IPS-18c (cell line): ENCODE measurements around the gene GRM8.

Source experiments
- H3K4me3 ChIP-seq: 2 replicates; pipeline ENCODE4 v1.7.0; 2013; ENCODE audit warnings: low read depth, mild to moderate bottlenecking, low read length, moderate library complexity; ENCODE audit not compliant: insufficient read depth
- H3K9me3 ChIP-seq: one replicate; pipeline ENCODE4 v1.6.1; 2013; ENCODE audit warnings: mild to moderate bottlenecking, low read length, moderate library complexity; ENCODE audit not compliant: control insufficient read depth, insufficient read depth

The GRM8 gene

DNA sequence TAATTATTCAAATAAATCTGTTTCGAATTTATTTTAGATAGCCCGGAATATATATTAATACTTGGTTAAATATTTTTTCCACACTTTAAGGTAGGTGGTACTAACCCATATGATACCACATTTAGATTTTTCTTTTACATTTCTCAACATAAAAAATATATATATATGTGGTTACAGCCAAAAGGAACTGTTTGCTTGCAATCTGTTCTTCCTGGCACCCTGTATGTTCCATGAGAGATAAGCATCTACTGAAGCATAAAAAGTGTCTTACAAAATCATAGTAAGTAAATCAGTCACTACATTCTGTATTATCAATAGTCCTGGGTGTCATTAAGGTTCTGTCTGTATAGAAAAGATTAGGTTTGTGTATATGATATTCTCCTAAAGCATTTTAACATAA is 726.8 kb downstream of the GRM8 start:
- no peaks in the 10 kb centered on the region for H3K9me3 ChIP-seq

DNA sequence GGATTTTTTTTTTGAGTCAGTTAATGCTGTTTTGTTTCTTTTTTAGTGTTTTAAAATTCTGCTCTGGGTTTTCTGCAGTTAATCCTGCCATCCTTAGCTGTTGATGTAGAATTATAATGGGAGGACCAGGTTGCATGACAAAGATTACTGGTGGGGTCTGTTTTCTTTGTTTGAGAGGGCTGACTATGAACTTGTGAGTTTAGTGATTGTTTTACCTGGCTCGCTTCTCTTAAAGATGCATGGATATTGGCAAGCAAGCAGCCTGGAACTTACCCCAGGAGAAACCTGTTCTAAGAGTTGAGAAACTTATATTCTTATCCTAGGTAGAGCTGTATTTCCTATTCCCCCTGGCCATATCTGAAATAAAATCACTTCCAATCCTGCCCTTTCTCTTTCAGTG is 727.8 kb downstream of the GRM8 start:
- no peak overlapping the region for H3K4me3 ChIP-seq

More for the DNA sequence above, 726.8 kb downstream of the GRM8 start:
- H3K4me3 ChIP-seq, result no peak overlapping the region

DNA sequence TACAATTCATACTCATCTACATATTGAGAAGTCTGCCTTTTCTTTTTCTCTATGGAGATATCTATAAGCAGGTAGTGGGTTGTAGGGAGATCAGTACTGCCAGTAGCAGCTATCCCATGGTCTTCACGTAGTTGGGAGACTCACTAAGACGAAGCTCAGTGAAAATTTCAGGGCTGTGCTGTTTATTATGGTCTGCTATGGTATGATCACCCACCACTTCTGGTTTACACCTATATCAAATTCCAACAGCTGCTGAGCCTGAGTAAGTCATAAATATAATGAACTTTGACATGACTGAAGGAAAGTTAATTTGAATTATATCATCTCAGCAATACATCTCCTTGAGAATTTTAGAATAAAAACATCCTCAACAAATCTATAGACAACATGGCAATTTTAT is 741.7 kb downstream of the GRM8 start:
- no peaks in the 10 kb centered on the region for H3K9me3 ChIP-seq
- H3K4me3 ChIP-seq, result no peak overlapping the region

More for the DNA sequence above, 727.8 kb downstream of the GRM8 start:
- H3K9me3 ChIP-seq, result no peaks in the 10 kb centered on the region

DNA sequence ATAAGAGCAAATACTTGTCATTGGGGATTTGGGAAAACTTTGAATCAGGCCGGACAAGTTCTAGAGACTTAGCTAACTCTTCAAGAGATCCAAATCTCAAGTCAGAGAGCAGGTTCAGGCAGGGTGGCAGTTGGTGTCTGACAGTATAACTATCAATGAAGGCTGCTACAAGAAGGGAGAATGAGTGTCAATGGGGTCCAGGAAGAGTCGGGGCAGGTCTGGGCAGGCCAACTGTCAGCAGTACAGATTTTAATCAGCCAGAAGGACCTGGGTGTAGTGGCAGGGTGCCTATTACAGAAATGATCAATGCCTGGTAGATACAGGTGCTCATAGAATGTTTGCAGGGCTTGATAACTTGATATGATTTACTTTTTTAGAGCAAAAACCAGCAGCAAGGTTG is 751.1 kb downstream of the GRM8 start:
- H3K9me3 ChIP-seq, result no peaks in the 10 kb centered on the region
- H3K4me3 ChIP-seq, result no peak overlapping the region

DNA sequence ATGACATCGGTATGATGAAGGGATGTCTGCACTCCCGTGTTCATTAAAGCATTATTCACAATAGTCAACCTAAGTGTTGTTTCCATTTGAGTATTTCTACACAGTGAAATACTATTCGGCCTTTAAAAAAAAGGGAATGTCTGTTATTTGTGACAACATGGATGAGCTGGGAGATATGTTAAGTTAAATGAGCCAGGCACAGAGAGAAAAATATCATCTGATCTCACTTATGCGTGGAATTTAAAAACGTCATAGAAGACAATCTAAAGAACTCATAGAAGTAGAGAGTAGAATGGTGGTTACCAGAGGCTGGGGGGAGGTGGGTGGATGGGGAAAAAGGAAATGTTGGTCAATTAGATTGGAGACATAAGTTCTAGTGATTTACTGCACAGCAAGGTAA is 753.3 kb downstream of the GRM8 start:
- Histone ChIP-seq H3K4me3 (no peak overlapping the region), H3K9me3 (no peaks in the 10 kb centered on the region)

DNA sequence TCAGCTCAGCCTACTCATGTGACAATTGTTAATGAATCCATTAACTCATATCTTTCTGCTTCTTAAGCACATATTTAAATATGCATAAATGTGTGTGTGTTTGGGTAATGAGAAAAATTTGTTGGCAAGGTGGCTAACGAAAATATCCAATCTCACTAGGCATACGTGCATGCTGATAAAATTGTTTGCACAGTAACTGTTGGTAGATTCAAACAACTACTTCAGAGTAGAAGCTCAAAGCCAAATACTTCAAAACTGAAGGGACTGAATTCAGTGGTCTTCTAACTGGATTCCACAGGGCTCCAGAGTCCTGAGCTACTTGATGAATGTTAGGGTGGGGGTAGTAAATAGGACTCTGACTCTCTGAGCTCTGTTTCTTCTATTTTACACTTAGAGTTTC is 757.0 kb downstream of the GRM8 start:
- Histone ChIP-seq H3K9me3 (no peaks in the 10 kb centered on the region), H3K4me3 (no peak overlapping the region)

DNA sequence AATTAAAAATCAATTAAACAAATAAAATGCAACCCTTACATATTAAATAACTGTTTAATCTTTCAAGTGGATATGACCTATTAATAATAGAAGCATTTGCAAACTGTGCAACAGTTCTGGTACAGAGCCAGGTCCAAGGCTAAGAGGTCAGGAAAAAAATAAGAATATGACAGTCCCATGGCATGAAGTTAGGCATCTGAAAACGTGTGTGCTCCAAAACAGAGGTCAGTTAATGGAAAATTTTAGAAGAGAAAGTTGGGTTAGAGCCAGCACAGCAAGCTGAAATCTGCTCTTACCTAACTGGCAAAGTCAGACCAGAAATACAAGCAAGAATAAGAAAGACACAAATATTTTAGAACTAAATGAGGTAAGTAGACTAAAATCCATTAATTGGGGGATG is 757.7 kb downstream of the GRM8 start:
- no peak overlapping the region for H3K4me3 ChIP-seq
- H3K9me3 ChIP-seq, result no peaks in the 10 kb centered on the region

DNA sequence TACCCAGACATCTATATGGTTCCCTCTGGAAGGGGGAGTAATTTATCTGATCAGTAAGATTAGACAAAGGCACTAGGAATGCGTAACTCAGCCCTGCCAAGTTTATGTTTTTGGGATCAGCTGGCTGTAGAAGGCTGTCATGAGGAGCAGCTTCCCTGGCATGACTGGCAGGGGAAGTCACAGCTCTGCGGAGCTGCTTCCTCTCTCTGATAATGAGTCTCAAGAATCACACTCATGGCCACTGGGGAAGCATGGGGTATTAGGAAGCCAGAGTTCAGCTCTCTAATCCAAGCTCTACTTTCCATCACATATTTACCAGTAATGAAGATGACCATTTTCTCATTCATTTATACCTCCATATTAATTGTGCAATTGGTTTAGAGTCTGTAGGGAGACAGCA is 758.9 kb downstream of the GRM8 start:
- H3K9me3 ChIP-seq, result no peaks in the 10 kb centered on the region
- no peak overlapping the region for H3K4me3 ChIP-seq

DNA sequence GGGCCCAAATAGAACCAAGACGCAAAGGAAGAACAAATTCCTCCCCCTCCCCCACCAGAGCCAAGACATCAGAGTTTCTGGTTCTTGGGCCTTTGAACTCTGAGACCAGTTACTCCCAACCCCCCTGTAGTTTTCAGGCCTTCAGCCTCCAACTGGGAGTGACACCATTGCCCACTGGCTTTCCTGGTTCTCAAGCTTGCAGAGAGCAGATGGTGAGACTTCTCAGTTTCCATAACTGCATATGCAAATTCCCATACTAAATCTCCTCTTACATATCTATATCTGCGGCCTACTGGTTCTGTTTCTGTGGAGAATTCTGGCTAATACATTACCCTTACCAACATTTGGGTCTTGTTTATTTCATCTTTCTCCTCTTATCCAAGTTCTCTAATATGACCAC is 762.9 kb downstream of the GRM8 start:
- Histone ChIP-seq H3K9me3 (no peaks in the 10 kb centered on the region), H3K4me3 (no peak overlapping the region)

DNA sequence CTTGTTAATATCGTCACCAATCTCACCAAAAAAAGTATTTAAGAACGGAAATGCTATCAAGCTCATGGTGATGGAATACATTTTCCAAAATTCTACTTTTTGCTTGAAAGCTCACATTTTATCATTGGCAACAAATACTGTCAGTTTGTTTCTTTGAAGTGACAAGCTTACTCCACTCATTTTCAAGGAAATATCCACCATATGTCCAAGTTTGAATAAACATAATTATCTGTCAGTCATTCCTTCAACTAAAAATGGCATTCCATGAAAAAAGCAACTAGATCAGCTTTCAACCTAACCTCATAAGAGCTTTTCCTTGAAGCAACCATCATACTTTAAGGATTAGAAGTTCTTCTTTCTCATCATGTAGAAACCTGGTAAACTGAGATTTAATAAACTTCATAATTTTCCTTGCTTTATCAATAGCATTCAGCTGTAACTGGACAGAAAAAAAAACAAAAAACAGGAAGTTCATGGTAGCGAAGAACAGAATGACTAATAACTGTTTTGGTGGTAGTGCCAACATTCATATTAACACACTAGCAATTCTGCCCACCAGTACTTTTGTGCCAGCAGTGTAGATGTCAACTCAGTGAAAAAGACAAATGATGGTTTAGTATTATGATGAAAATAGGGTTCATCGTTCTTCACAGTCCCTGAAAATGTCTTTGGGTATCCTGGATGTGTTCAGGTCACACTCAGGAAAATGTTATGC is 764.9 kb downstream of the GRM8 start:
- H3K9me3 ChIP-seq, result no peaks in the 10 kb centered on the region
- no peak overlapping the region for H3K4me3 ChIP-seq

DNA sequence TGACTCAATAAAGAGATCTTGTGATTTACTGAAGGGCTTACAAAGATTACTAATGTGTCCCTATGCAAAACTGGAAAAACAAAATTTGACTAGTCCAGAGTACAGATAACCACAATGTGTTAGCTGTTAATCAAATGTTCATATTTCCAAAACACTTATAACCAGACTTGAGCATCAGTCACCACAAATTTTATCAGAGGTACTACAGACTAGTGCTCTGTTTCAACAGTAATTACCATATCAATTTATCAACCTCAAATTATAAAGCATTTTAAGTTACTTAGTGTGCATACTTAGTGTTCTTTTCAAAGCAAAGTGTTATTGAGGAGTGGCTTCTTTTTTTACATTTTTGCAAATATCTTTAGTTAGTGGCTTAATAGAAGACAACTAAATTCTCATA is 765.9 kb downstream of the GRM8 start:
- no peak overlapping the region for H3K4me3 ChIP-seq
- no peaks in the 10 kb centered on the region for H3K9me3 ChIP-seq

DNA sequence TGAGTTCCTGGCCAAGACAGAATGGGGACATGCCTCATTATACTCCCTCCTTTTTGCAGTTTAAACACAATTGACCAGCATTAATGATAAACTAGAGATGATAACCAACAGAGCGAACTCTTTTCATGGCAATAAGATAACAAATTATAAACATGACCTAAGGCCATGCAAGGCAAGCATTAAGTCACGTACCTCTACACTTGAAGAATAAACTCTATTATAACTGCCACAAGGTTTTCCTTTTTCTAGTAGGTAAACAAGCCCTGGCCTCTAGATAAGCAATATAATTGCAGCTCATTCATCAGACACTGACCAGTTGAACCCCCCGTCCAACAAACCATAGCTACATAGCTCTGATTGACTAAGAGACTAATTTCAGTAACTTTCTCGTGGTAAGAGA is 767.0 kb downstream of the GRM8 start:
- no peaks in the 10 kb centered on the region for H3K9me3 ChIP-seq

DNA sequence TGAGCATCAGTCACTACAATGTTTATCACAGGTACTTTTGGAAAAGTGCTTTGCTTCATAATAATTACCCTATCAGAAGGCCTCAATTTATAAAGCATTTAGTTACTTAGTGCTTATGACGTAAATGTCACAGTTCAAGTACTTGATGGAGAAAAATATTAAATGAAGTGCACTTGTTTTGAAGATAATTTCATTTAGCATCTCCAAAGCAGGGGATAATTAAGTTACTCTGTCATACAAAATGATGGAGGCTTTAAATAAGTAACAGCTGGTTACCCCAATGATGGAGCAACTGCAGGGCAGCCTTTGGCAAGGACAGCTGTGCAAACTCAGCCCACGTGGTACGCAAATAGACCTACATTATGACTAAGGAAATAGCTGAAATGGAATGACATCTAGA is 768.8 kb downstream of the GRM8 start:
- no peak overlapping the region for H3K4me3 ChIP-seq
- no peaks in the 10 kb centered on the region for H3K9me3 ChIP-seq

More for the DNA sequence above, 767.0 kb downstream of the GRM8 start:
- H3K4me3 ChIP-seq, result no peak overlapping the region

DNA sequence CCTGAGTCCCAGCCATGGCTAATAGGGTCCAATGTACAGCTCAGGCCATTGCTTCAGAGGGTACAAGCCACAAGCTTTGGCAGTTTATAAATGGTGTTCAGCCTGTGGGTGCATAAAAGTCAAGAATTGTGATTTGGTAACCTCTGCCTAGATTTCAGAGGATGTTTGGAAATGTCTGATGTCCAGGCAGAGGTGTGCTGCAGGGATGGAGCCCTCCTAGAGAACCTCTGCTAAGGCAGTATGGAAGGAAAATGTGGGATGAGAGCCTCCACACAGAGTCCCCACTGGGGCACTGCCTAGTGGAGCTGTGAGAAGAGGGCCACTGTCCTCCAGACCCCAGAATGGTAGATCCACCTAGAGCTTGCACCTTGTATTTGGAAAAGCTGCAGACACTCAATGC is 779.9 kb downstream of the GRM8 start:
- Histone ChIP-seq H3K4me3 (no peak overlapping the region), H3K9me3 (peaks cover 4% of the 10 kb centered on the region)

DNA sequence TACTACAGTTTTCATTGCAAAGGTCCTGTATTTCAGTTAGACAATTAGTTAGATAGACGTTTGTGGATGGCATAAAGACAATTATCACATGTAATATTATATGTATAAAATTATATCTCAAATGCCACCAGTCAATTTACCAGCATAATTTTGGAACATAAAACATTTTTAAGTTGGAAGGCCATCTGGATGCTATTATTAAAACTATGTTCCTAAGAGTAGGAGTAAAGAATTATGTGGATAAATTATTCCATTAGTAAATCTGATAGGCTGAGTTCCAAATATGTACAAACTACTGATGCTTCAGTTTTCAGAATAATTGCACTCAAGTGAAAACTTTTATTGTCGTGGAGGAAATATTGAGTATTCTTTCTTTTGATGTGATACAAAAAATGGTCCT is 790.3 kb downstream of the GRM8 start:
- Histone ChIP-seq H3K4me3 (no peak overlapping the region), H3K9me3 (no peaks in the 10 kb centered on the region)

DNA sequence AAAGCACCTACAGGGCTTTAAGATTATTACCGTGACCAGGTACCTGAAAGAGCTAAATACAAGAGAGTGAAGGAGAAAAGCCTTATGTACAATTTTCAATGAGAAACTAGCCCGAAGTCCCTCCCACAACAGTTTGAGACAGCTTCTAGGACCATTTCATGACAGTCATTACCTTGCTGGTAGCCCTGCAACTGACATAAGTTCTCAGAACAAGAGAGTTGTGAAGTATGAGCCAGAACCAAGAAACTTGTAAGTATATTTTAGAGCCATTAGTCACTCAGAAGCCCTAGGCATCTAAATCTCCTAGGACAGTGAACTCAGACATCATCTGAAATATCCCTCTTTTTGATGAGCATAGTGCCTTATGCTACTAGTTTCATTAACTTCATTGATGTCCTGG is 792.1 kb downstream of the GRM8 start:
- H3K4me3 ChIP-seq, result no peak overlapping the region
- H3K9me3 ChIP-seq, result no peaks in the 10 kb centered on the region

DNA sequence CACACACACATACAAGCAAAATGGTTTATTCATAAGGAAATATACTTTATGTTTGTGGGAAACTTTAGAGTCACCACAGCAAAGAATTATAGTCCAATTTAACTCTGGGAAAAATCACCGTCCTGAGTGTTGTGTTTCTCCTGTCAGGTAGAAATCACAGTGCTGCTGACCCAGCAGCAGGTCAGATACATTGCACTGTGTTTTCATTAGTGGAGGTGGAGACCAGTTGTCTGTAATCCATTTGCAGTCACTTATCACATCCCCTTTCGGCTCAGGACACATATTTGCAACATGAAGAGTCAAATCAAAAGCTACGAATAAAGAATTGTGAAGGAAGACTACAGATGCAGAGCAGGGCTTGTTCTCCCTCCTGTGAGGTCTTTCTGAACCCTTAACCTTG is 799.6 kb downstream of the GRM8 start:
- Histone ChIP-seq H3K4me3 (no peak overlapping the region), H3K9me3 (no peaks in the 10 kb centered on the region)

DNA sequence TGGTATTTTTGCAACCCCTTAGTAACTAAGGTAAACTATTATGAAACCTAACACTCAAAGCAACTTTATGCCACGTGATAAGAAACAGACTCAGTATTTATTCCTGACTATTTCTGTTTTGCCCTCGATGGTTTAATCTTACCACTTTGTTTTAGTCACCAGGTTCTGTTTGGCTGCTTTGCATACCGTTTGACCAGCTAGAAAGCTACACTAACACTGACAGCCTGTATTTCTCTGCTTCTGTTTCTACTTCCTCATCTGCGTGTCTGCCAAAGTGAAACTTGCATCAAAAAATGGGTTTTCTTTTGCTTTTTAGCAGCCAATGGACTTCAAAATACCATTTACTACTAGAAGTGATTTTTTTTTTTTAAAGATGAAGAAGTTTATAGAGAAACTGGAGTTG is 802.5 kb downstream of the GRM8 start:
- Histone ChIP-seq H3K4me3 (no peak overlapping the region), H3K9me3 (no peaks in the 10 kb centered on the region)

DNA sequence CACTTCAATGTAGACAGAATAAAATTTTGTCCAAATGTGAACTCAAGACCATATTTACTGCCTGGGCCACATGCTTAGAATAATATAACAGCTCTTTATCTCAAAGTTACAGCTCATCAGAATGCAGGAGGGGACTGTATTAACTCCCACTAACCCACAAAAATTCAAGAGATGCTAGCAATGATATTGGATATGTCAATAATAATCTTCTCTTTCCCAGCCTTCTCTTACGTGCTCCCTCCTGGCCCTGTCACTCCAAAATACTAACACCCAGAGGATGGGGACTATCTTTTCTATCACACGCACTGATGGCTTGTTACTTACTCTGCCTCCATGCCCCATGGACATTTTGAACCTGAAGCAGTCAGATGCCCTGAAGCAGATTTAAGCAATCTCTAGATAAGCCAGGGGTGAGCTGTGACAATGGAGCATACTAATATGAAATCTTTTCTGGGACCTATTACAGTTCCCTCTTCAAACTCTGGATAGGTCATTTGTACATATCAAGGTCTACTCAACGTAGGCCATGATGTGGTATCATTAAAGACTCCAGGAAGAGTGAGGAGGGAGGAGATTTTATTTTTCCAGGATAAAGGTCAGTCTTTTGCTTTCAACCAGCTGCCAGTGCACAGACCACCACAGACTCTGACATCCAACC is 803.0 kb downstream of the GRM8 start:
- H3K9me3 ChIP-seq, result no peaks in the 10 kb centered on the region
- no peak overlapping the region for H3K4me3 ChIP-seq
